GM12878 (cell line): ENCODE results near the gene S1PR2. TPM values are rescaled to one million over a fixed set of nuclear protein-coding genes. Genes with fewer than 3 reads are reported as not detected.
A peak's percentile ranks its signal among the peaks of the same experiment; 100 is the strongest.

Source experiments
- CEBPB ChIP-seq, 2 experiments: fragments of 150-350 bp in 1 of 2; IDR thresholded peaks; 2 replicates each; pipeline ENCODE4 v1.6.1; 2012 to 2014; ENCODE audit warnings: low read depth in 2 of 2, low read length in 2 of 2, borderline replicate concordance in 1 of 2, inconsistent platforms in 1 of 2
- CREB1 ChIP-seq: IDR thresholded peaks from 2 replicates; pipeline ENCODE4 v1.6.1; 2012; ENCODE audit warnings: low read depth, mild to moderate bottlenecking, inconsistent platforms
- DPF2 ChIP-seq: fragments of 450-650 bp; IDR thresholded peaks from 2 replicates; pipeline ENCODE4 v1.6.1; 2017; ENCODE audit warnings: mild to moderate bottlenecking
- EGR1 ChIP-seq, 2 experiments: IDR thresholded peaks; 1 replicate in 1 of 2; 2 replicates in 1 of 2; pipeline ENCODE4 v1.6.1; 2011 to 2012; ENCODE audit warnings: low read depth in 2 of 2, low read length in 2 of 2, borderline replicate concordance in 1 of 2, mild to moderate bottlenecking in 1 of 2, moderate library complexity in 1 of 2
- HCFC1 ChIP-seq: fragments of 150-350 bp; IDR thresholded peaks from 2 replicates; pipeline ENCODE4 v1.6.1; 2014; ENCODE audit warnings: low read length
- HDGF ChIP-seq: fragments of 450-650 bp; IDR thresholded peaks from 2 replicates; pipeline ENCODE4 v1.6.1; 2016; ENCODE audit warnings: antibody characterized with exemption
- JUNB ChIP-seq: IDR thresholded peaks from 2 replicates; pipeline ENCODE4 v1.6.1; 2016; ENCODE audit warnings: antibody characterized with exemption, mild to moderate bottlenecking
- KDM1A ChIP-seq: fragments of 200-600 bp; sonication (generic); IDR thresholded peaks from 2 replicates; pipeline ENCODE4 v1.6.1; 2016; ENCODE audit warnings: borderline replicate concordance
- MXI1 ChIP-seq: fragments of 150-350 bp; IDR thresholded peaks from 2 replicates; pipeline ENCODE4 v1.6.1; 2011; ENCODE audit warnings: low read depth, mild to moderate bottlenecking, inconsistent platforms, low read length, improper control_type of control experiment
- NFYB ChIP-seq: IDR thresholded peaks from 2 replicates; pipeline ENCODE4 v1.6.1; 2011; ENCODE audit warnings: low read depth, mild to moderate bottlenecking, low read length, improper control_type of control experiment, moderate library complexity; ENCODE audit not compliant: insufficient read depth
- PAX8 ChIP-seq: fragments of 450-650 bp; IDR thresholded peaks from 2 replicates; pipeline ENCODE4 v1.6.1; 2017; ENCODE audit warnings: mild to moderate bottlenecking, moderate library complexity
- RAD51 ChIP-seq: fragments of 450-650 bp; IDR thresholded peaks from 2 replicates; pipeline ENCODE4 v1.6.1; 2016; ENCODE audit warnings: moderate library complexity, mild to moderate bottlenecking, inconsistent platforms
- SMC3 ChIP-seq: IDR thresholded peaks from 2 replicates; pipeline ENCODE4 v1.6.1; 2011; ENCODE audit warnings: low read length, improper control_type of control experiment, borderline replicate concordance
- SP1 ChIP-seq: IDR thresholded peaks from one replicate; pipeline ENCODE4 v1.6.1; 2011; ENCODE audit warnings: low read depth, low read length
- SREBF2 ChIP-seq: IDR thresholded peaks from 2 replicates; pipeline ENCODE4 v1.6.1; 2012; ENCODE audit warnings: mild to moderate bottlenecking, low read length
- TBL1XR1 ChIP-seq: IDR thresholded peaks from 2 replicates; pipeline ENCODE4 v1.6.1; 2012; ENCODE audit warnings: low read depth, low read length, improper control_type of control experiment
- YBX1 ChIP-seq: fragments of 450-650 bp; IDR thresholded peaks from 2 replicates; pipeline ENCODE4 v1.6.1; 2016; ENCODE audit warnings: antibody characterized with exemption
- YY1 ChIP-seq: IDR thresholded peaks from 2 replicates; pipeline ENCODE4 v1.6.1; 2011; ENCODE audit warnings: low read depth, mild to moderate bottlenecking, low read length
- ZNF24 ChIP-seq: fragments of 450-650 bp; IDR thresholded peaks from 2 replicates; pipeline ENCODE4 v1.6.1; 2017; ENCODE audit warnings: antibody characterized with exemption, mild to moderate bottlenecking
- ZNF274 ChIP-seq: IDR thresholded peaks from one replicate; pipeline ENCODE4 v1.8.0; 2011; ENCODE audit not compliant: insufficient read length, insufficient read depth
- polyA plus RNA-seq, 11 experiments: library from polyadenylated mRNA; depleted of rRNA in 4 of 11; unstranded in 6 of 11; stranded (reverse) in 5 of 11; fragments of >200 nt; fragmentation: Nextera tagmentation in 4 of 11; fragmentation: Illumina TruSeq in 1 of 11; extraction: Ambion mirVana in 4 of 11; extraction: Trizol in 1 of 11; gene quantifications; 1 replicate in 1 of 11; 2 replicates in 10 of 11; pipeline versions ENCODE4 v1.2.1 to v1.2.3, GENCODE V29; 2011 to 2016; ENCODE audit warnings: inconsistent platforms in 2 of 11, missing spikeins in 2 of 11, low read depth in 1 of 11
- total RNA-seq, 4 experiments: library from RNA; depleted of rRNA in 3 of 4; stranded (reverse); fragments of >200 nt in 3 of 4; fragmentation: Illumina TruSeq in 1 of 4; extraction: Trizol in 1 of 4; gene quantifications; 2 replicates each; pipeline versions ENCODE4 v1.2.1 to v1.2.3, GENCODE V29; 2013 to 2021
- TF ChIP-seq, protein P1 (sequence below): IDR thresholded peaks from 2 replicates; pipeline ENCODE4 v1.6.1; 2012; ENCODE audit warnings: low read depth, low read length, improper control_type of control experiment
- TF ChIP-seq, protein P2 (sequence below): fragments of 450-650 bp; IDR thresholded peaks from 2 replicates; pipeline ENCODE4 v1.6.1; 2017; ENCODE audit warnings: low read depth, mild to moderate bottlenecking, moderate library complexity
- TF ChIP-seq, protein P3 (sequence below): IDR thresholded peaks from 2 replicates; pipeline ENCODE4 v1.6.1; 2012; ENCODE audit warnings: mild to moderate bottlenecking, low read depth, low read length
- TF ChIP-seq, protein P4 (sequence below): fragments of 450-650 bp; IDR thresholded peaks from 2 replicates; pipeline ENCODE4 v1.6.1; 2016; ENCODE audit warnings: mild to moderate bottlenecking
- TF ChIP-seq, protein P5 (sequence below): IDR thresholded peaks from 2 replicates; pipeline ENCODE4 v1.6.1; 2012; ENCODE audit warnings: low read depth, low read length, improper control_type of control experiment

Gene S1PR2
- total and polyA plus RNA-seq, 10 of the 15 experiments (the other 5 are each of a cell fraction or from before 2014, with no cell fraction given) = 4.9 to 26.8 (median 11.6) TPM

DNA sequence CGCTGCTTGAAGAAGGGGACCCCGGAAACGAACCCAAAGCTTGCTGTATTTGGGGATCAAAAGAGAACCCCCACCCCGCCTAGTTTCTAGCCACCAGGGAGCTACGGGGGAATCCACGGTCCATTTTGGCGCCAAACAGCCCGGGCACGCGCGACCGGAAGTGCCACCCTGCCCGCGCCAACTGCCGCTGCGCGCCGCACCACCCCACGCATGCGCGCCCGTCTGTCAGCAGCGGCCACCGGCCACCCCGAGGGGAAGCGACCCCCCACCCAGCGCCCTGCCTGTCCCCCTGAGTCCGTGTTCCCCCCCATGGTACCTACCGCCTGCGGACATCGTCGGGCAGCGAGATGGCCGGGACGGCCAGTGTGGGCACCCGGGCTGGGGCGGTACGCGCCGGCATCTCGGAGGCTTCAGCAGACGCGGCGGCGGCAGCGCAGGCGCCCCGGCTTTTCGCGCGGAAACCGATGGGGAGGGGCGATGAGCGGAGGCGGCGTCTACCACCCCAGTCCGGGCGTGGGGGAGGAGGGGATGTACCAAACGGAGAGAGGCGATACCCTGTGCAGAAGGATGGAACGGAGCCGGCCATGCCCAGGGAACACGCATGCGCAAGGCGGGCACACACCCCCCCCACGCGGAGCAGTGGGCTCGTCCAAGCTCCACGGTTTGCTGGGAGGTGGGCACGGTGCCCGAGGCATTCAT, 36.5 kb downstream of the S1PR2 start, which contains the start of gene DNMT1 (continued):
- TF ChIP-seq, protein P1, sequence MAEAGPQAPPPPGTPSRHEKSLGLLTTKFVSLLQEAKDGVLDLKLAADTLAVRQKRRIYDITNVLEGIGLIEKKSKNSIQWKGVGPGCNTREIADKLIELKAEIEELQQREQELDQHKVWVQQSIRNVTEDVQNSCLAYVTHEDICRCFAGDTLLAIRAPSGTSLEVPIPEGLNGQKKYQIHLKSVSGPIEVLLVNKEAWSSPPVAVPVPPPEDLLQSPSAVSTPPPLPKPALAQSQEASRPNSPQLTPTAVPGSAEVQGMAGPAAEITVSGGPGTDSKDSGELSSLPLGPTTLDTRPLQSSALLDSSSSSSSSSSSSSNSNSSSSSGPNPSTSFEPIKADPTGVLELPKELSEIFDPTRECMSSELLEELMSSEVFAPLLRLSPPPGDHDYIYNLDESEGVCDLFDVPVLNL = peak; percentile 60
- TF ChIP-seq, protein P2, sequence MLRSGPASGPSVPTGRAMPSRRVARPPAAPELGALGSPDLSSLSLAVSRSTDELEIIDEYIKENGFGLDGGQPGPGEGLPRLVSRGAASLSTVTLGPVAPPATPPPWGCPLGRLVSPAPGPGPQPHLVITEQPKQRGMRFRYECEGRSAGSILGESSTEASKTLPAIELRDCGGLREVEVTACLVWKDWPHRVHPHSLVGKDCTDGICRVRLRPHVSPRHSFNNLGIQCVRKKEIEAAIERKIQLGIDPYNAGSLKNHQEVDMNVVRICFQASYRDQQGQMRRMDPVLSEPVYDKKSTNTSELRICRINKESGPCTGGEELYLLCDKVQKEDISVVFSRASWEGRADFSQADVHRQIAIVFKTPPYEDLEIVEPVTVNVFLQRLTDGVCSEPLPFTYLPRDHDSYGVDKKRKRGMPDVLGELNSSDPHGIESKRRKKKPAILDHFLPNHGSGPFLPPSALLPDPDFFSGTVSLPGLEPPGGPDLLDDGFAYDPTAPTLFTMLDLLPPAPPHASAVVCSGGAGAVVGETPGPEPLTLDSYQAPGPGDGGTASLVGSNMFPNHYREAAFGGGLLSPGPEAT = peak; percentile 32; the same call in 1 of the 2 replicates
- TF ChIP-seq CREB1 (peak; percentile 73), ZNF274 (no peak), TBL1XR1 (no peak), SREBF2 (no peak), HDGF (peak; percentile 68; the same call in 1 of the 2 replicates), EGR1 (IDR thresholded peaks at IDR 0.05; ENCODE audit: borderline replicate concordance in 1 of 2, low read depth in 2 of 2, low read length in 2 of 2) (peak in 1 of 2 experiments; percentile 46; a peak in 1 of 3 replicates), YY1 (peak; percentile 62; the same call in 1 of the 2 replicates), PAX8 (no peak), ZNF24 (no peak), SMC3 (no peak), CEBPB (IDR thresholded peaks at IDR 0.05; ENCODE audit: borderline replicate concordance in 1 of 2, low read depth in 2 of 2, low read length in 2 of 2) (no peak), NFYB (no peak), DPF2 (peak; percentile 74), MXI1 (peak; percentile 49; the same call in 1 of the 2 replicates), RAD51 (no peak), KDM1A (no peak), JUNB (no peak), YBX1 (no peak), HCFC1 (no peak; the same call in 1 of the 2 replicates), SP1 (peak; percentile 86)
- TF ChIP-seq, protein P3, sequence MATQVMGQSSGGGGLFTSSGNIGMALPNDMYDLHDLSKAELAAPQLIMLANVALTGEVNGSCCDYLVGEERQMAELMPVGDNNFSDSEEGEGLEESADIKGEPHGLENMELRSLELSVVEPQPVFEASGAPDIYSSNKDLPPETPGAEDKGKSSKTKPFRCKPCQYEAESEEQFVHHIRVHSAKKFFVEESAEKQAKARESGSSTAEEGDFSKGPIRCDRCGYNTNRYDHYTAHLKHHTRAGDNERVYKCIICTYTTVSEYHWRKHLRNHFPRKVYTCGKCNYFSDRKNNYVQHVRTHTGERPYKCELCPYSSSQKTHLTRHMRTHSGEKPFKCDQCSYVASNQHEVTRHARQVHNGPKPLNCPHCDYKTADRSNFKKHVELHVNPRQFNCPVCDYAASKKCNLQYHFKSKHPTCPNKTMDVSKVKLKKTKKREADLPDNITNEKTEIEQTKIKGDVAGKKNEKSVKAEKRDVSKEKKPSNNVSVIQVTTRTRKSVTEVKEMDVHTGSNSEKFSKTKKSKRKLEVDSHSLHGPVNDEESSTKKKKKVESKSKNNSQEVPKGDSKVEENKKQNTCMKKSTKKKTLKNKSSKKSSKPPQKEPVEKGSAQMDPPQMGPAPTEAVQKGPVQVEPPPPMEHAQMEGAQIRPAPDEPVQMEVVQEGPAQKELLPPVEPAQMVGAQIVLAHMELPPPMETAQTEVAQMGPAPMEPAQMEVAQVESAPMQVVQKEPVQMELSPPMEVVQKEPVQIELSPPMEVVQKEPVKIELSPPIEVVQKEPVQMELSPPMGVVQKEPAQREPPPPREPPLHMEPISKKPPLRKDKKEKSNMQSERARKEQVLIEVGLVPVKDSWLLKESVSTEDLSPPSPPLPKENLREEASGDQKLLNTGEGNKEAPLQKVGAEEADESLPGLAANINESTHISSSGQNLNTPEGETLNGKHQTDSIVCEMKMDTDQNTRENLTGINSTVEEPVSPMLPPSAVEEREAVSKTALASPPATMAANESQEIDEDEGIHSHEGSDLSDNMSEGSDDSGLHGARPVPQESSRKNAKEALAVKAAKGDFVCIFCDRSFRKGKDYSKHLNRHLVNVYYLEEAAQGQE = no peak
- TF ChIP-seq, protein P4, sequence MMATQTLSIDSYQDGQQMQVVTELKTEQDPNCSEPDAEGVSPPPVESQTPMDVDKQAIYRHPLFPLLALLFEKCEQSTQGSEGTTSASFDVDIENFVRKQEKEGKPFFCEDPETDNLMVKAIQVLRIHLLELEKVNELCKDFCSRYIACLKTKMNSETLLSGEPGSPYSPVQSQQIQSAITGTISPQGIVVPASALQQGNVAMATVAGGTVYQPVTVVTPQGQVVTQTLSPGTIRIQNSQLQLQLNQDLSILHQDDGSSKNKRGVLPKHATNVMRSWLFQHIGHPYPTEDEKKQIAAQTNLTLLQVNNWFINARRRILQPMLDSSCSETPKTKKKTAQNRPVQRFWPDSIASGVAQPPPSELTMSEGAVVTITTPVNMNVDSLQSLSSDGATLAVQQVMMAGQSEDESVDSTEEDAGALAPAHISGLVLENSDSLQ = peak; percentile 45
- TF ChIP-seq, protein P5, sequence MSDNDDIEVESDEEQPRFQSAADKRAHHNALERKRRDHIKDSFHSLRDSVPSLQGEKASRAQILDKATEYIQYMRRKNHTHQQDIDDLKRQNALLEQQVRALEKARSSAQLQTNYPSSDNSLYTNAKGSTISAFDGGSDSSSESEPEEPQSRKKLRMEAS = peak; percentile 48; the same call in 1 of the 2 replicates
